PC-9 (cell line): ENCODE data around the gene KRT8.

ENCODE experiments used
- CTCF ChIP-seq: fragments of 200-600 bp; sonication (generic); conservative IDR thresholded peaks from 2 replicates; pipeline ENCODE4 v1.6.1; 2017; ENCODE audit warnings: mixed run types, antibody characterized with exemption, mild to moderate bottlenecking, moderate library complexity
- EZH2 ChIP-seq: fragments of 200-600 bp; sonication (generic); IDR thresholded peaks from 2 replicates; pipeline ENCODE4 v1.8.0; 2017; ENCODE audit warnings: antibody characterized with exemption, low read depth

GRCh38 chr12:52884526-52885293, 20.2 kb downstream of the KRT8 start:
- peak; percentile 97 for TF ChIP-seq CTCF
- TF ChIP-seq EZH2 = no peak
